Spleen (tissue), 11 donors: ENCODE data around the gene CALHM5. TPM values are rescaled to one million over a fixed set of nuclear protein-coding genes. Genes with fewer than 3 reads are reported as not detected.
A peak's percentile ranks its signal among the peaks of the same experiment; 100 is the strongest.

ENCODE experiments used
- DNase-seq: peaks from one replicate; pipeline ENCODE4 v3.0.0-alpha.2; 2020
- H3K27ac ChIP-seq, 8 donors: fragments of 200-600 bp; sonication (generic) in 7 of 8; 1 replicate in 4 of 8; 2 replicates in 4 of 8; pipeline versions ENCODE4 v1.5.0 to v1.8.0; 2016 to 2021; ENCODE audit warnings: inconsistent platforms in 4 of 8, mild to moderate bottlenecking in 4 of 8, moderate library complexity in 1 of 8
- H3K27me3 ChIP-seq, 7 donors: fragments of 200-600 bp; sonication (generic) in 6 of 7; replicated peaks in 1 of 7; 1 replicate in 4 of 7; 2 replicates in 3 of 7; pipeline versions ENCODE4 v1.5.0 to v1.8.0; 2016 to 2021; ENCODE audit warnings: inconsistent platforms in 3 of 7, mild to moderate bottlenecking in 1 of 7
- H3K36me3 ChIP-seq, 6 donors: fragments of 200-600 bp; sonication (generic) in 5 of 6; 1 replicate in 4 of 6; 2 replicates in 2 of 6; pipeline versions ENCODE4 v1.5.0 to v1.8.0; 2016 to 2021; ENCODE audit warnings: inconsistent platforms in 2 of 6
- H3K4me1 ChIP-seq, 6 donors: fragments of 200-600 bp; sonication (generic) in 5 of 6; 1 replicate in 3 of 6; 2 replicates in 3 of 6; pipeline versions ENCODE4 v1.5.0 to v1.8.0; 2016 to 2021; ENCODE audit warnings: inconsistent platforms in 3 of 6
- H3K4me3 ChIP-seq, 8 donors: fragments of 200-600 bp; sonication (generic) in 7 of 8; 1 replicate in 4 of 8; 2 replicates in 4 of 8; pipeline versions ENCODE4 v1.5.0 to v1.8.0; 2016 to 2021; ENCODE audit warnings: inconsistent platforms in 4 of 8, mild to moderate bottlenecking in 4 of 8, moderate library complexity in 2 of 8
- H3K9me3 ChIP-seq, 8 donors: fragments of 200-600 bp; sonication (generic) in 7 of 8; 1 replicate in 4 of 8; 2 replicates in 4 of 8; pipeline versions ENCODE4 v1.5.0 to v1.8.0; 2016 to 2021; ENCODE audit warnings: inconsistent platforms in 4 of 8
- CTCF ChIP-seq, 11 experiments: fragments of 200-600 bp in 7 of 11; fragments of 450-650 bp in 4 of 11; sonication (generic) in 4 of 11; IDR thresholded peaks in 8 of 11; conservative IDR thresholded peaks in 3 of 11; 1 replicate in 7 of 11; 2 replicates in 4 of 11; pipeline versions ENCODE4 v1.4.0 to v1.8.0; 2016 to 2021; ENCODE audit warnings: antibody characterized with exemption in 11 of 11, inconsistent platforms in 4 of 11, mild to moderate bottlenecking in 1 of 11
- POLR2A ChIP-seq, 3 donors: fragments of 450-650 bp; IDR thresholded peaks; one replicate each; pipeline ENCODE4 v1.5.1; 2017; ENCODE audit warnings: antibody characterized with exemption in 3 of 3, mild to moderate bottlenecking in 1 of 3
- POLR2AphosphoS5 ChIP-seq, 3 donors: sonication (generic); formaldehyde crosslinking; IDR thresholded peaks; one replicate each; pipeline ENCODE4 v1.5.1; 2017; ENCODE audit warnings: antibody characterized with exemption in 3 of 3
- WGBS, 5 donors: extraction: QIAGEN DNeasy Blood & Tissue Kit in 3 of 5; methylation state at CpG; one replicate each; pipeline versions ENCODE4 v1.1.5 to v1.1.7; 2013 to 2018; 5-methylcytosine and 5-hydroxymethylcytosine counted together
- intact Hi-C: fragments of 100-400 bp; cut with DNase I; formaldehyde crosslinking; loops from one replicate; pipeline ENCODE4 v1.15.0; 2023; ENCODE audit warnings: low total_unique reads
- polyA plus RNA-seq, 3 donors: library from polyadenylated mRNA; stranded (reverse); fragments of 200-250 nt; gene quantifications; one replicate each; pipeline ENCODE4 v1.2.1, GENCODE V29; 2013
- total RNA-seq, 7 donors: library from RNA; depleted of rRNA in 3 of 7; stranded (reverse); fragments of >200 nt in 3 of 7; fragmentation: NEBNext Ultra II Directional in 4 of 7; extraction: Animal tissue kit (Norgen Biotek cat#: 25700) in 4 of 7; gene quantifications; one replicate each; pipeline versions ENCODE4 v1.1.0 to v1.2.1, GENCODE V29; 2016 to 2021
- donor health status: healthy with polysubstance abuse.
- donor health status: DM: no; HTN: no; CAD: no; lungs with moderate emphysema.
- donor health status: DM: no; HTN: no; CAD: no.
- donor health status: Bipolar disorder and iron deficiency.
- donor health status: healthy.
- donor health status: DM: no; HTN: no; CAD: no.
- donor health status: DM: yes; HTN: yes; CAD: no.

CALHM5 gene
- total and polyA plus RNA-seq, 10 donors: 0.24 to 2.6 (median 2.1) TPM

DNA sequence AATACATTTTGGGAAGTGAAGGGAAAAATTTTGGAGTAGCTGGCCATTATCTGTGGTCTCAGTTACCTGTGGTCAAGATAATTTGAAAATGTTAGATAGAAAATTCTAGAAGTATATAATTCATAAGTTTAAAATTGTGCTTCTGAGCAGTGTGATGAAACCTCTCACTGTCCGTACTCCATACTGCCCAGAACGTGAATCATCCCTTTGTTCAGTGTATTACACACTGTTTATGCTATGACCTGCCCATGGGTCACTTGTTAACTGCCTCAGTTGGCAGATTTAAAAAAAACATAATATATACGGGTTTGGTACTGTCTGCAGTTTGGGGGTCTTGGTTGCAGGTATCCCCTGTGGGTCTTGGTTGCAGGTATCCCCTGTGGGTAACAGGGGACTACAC lies 4.1 kb upstream of the CALHM5 start:
- Histone ChIP-seq H3K27me3 (no peaks in the 10 kb centered on the region), H3K9me3 (peaks cover 0 to 20% (median 6%) of the 10 kb centered on the region in 8 donors), H3K4me1 (peaks cover 0 to 12% (median 0%) of the 10 kb centered on the region in 6 donors), H3K36me3 (no peaks in the 10 kb centered on the region), H3K4me3 (no peak overlapping the region), H3K27ac (no peak overlapping the region)
- WGBS, 5 donors: 82 to 96% (median 92%) methylated on average over 3 of the region's 3 CpGs
- no peak for DNase-seq
- intact Hi-C loops: no loop called here
- TF ChIP-seq POLR2AphosphoS5 (IDR thresholded peaks at IDR 0.05): no peak
- no peak for TF ChIP-seq CTCF (IDR thresholded peaks at IDR 0.05 in 8 of 11, conservative IDR thresholded peaks at IDR 0.05 in 3 of 11)
- TF ChIP-seq POLR2A (IDR thresholded peaks at IDR 0.05): no peak

- Histone ChIP-seq H3K4me1 (peaks cover 0 to 24% (median 8%) of the 10 kb centered on the region in 6 donors), H3K27me3 (no peaks in the 10 kb centered on the region), H3K9me3 (peaks cover 0 to 17% (median 3%) of the 10 kb centered on the region in 8 donors), H3K4me3 (no peak overlapping the region), H3K36me3 (no peaks in the 10 kb centered on the region), H3K27ac (no peak overlapping the region)
- no peak for DNase-seq
- TF ChIP-seq POLR2AphosphoS5 (IDR thresholded peaks at IDR 0.05) (no peak), POLR2A (IDR thresholded peaks at IDR 0.05) (no peak), CTCF (IDR thresholded peaks at IDR 0.05 in 8 of 11, conservative IDR thresholded peaks at IDR 0.05 in 3 of 11) (no peak)
- intact Hi-C loops: no loop called here
These were observed 2.9 kb upstream of the CALHM5 start for GRCh38 chr6:116508527-116508926.

DNA sequence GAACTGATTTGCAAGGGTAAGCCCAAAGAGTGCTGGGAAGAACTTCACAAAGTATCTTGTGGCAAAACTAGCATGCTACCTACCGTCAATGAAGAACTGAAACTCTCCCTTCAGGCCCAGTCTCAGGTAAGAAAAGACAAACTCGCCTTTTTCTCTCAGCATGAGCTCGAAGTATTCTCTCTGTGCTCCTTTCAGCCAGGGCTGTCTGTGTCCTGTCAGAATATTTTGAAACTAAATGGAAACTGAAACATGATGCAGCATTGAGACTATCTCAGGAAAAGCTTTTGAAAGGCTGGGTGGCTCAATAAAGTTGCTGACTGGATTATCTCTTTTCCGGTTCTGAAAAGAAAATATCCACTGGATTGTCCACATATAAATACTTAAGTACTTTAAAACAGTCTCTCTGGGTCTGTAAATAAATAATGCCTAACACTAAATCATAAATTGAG lies 696 bp downstream of the CALHM5 start:
- Histone ChIP-seq H3K9me3 (peaks cover 0 to 13% (median 0%) of the 10 kb centered on the region in 8 donors), H3K27ac (peak overlapping the region; percentile 70 to 87 (median 84)), H3K4me1 (peaks cover 0 to 31% (median 12%) of the 10 kb centered on the region in 6 donors), H3K27me3 (no peaks in the 10 kb centered on the region), H3K4me3 (peak overlapping the region; percentile 7 to 59 (median 26)), H3K36me3 (peaks cover 0 to 7% (median 0%) of the 10 kb centered on the region in 6 donors)
- intact Hi-C loops: no loop called here
- 36 to 54% (median 52%) methylated on average over 4 of the region's 4 CpGs for WGBS, 5 donors
- no peak for DNase-seq
- TF ChIP-seq POLR2A (IDR thresholded peaks at IDR 0.05) (no peak), CTCF (IDR thresholded peaks at IDR 0.05 in 8 of 11, conservative IDR thresholded peaks at IDR 0.05 in 3 of 11) (no peak)

DNA sequence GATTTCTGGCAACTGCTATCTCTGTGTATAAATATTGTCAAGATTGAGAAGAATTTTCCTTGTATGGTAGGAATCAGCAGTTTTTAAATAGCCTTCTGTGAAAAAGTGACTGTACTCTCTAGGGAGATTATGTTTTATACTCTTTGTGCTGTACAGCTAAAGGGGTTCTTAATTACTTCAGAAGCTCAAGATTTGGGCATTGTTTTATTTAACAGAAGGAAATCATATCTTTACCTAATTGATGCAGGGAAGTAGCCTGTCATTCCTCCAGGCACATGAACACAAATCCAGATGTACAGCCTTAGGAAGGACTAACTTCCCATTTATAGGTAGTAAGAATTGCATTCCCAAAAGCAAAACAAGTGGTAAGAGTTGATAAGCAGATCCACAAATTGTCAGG lies 1.3 kb downstream of the CALHM5 start:
- no peak for DNase-seq
- no peak for TF ChIP-seq POLR2AphosphoS5 (IDR thresholded peaks at IDR 0.05)
- no peak for TF ChIP-seq CTCF (IDR thresholded peaks at IDR 0.05 in 8 of 11, conservative IDR thresholded peaks at IDR 0.05 in 3 of 11)
- TF ChIP-seq POLR2A (IDR thresholded peaks at IDR 0.05): no peak
- no peaks in the 10 kb centered on the region for H3K27me3 ChIP-seq
- H3K9me3 ChIP-seq: peaks cover 0 to 13% (median 0%) of the 10 kb centered on the region in 8 donors
- peak overlapping the region in 6 of 8 donors; percentile 16 to 59 (median 28) for H3K4me3 ChIP-seq
- H3K4me1 ChIP-seq: peaks cover 0 to 31% (median 12%) of the 10 kb centered on the region in 6 donors
- H3K36me3 ChIP-seq: peaks cover 0 to 7% (median 0%) of the 10 kb centered on the region in 6 donors
- H3K27ac ChIP-seq: peak overlapping the region; percentile 70 to 87 (median 84)
- intact Hi-C loops: no loop called here
